ENCODE measurements around the gene PRSS8. TPM values are rescaled to one million over a fixed set of nuclear protein-coding genes. Genes with fewer than 3 reads are reported as not detected.
A peak's percentile ranks its signal among the peaks of the same experiment; 100 is the strongest.
"Not testable (repeated sequence)": the region's sequence is repeated elsewhere in the genome, so short reads cannot be mapped to it uniquely, and the experiment has no call there.

PRSS8 gene
- total and polyA plus RNA-seq, 11 donors: 0.17 to 0.44 (median 0.30) TPM; not detected in 5

DNA sequence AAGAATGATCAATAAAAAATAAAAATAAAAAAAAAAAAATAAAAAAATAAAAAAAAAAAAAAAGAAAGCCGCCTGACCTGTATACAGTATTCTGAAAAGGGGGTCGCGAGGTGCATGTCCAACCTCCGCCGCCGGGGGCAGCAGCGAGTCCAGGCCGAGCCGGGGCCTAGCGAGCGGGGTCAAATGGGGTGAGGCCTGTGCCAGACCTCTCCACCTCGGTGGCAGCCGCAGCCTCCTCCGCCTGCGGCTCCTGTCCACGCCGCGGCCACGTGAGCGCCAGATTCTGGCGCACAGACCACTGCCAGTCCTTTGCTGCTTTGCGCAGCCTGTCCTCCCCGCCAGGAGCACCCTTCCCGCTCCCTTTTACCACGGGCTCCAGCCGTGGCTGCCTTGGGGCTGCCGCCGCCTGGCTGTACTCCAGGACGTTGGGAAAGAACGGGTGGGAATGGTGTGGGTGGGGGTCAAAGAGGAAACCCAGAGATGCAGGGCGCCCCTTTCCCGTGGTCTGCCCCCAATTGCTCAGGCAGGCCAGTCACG, 29.8 kb downstream of the PRSS8 start:
- peak overlapping the region in 9 of 12 donors; percentile 3 to 51 (median 35) for H3K4me3 ChIP-seq
- H3K27me3 ChIP-seq: no peaks in the 10 kb centered on the region
- DNase-seq (peak; percentile 88 to 94 (median 92)), ATAC-seq (peak; percentile 84 to 94 (median 88))
- TF ChIP-seq, protein P1, sequence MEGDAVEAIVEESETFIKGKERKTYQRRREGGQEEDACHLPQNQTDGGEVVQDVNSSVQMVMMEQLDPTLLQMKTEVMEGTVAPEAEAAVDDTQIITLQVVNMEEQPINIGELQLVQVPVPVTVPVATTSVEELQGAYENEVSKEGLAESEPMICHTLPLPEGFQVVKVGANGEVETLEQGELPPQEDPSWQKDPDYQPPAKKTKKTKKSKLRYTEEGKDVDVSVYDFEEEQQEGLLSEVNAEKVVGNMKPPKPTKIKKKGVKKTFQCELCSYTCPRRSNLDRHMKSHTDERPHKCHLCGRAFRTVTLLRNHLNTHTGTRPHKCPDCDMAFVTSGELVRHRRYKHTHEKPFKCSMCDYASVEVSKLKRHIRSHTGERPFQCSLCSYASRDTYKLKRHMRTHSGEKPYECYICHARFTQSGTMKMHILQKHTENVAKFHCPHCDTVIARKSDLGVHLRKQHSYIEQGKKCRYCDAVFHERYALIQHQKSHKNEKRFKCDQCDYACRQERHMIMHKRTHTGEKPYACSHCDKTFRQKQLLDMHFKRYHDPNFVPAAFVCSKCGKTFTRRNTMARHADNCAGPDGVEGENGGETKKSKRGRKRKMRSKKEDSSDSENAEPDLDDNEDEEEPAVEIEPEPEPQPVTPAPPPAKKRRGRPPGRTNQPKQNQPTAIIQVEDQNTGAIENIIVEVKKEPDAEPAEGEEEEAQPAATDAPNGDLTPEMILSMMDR (IDR thresholded peaks at IDR 0.05): peak; percentile 70 to 91 (median 84)
- no peak for TF ChIP-seq POLR2A (IDR thresholded peaks at IDR 0.05)
- intact Hi-C loops (cut with DNase I): loop anchor here in 3 of 10 donors (5.0 kb wide), 1 partner anchor 37 kb away; no protein-coding TSS in a partner anchor
- peak overlapping the region in 11 of 12 donors; percentile 53 to 84 (median 73) for H3K27ac ChIP-seq
- peaks cover 4 to 33% (median 21%) of the 10 kb centered on the region in 12 donors for H3K4me1 ChIP-seq
- WGBS, 4 donors: 9 to 13% (median 11%) methylated on average over 33 of the region's 33 CpGs
- H3K9me3 ChIP-seq: no peaks in the 10 kb centered on the region
- H3K36me3 ChIP-seq: peaks cover 0 to 17% (median 13%) of the 10 kb centered on the region in 9 donors

DNA sequence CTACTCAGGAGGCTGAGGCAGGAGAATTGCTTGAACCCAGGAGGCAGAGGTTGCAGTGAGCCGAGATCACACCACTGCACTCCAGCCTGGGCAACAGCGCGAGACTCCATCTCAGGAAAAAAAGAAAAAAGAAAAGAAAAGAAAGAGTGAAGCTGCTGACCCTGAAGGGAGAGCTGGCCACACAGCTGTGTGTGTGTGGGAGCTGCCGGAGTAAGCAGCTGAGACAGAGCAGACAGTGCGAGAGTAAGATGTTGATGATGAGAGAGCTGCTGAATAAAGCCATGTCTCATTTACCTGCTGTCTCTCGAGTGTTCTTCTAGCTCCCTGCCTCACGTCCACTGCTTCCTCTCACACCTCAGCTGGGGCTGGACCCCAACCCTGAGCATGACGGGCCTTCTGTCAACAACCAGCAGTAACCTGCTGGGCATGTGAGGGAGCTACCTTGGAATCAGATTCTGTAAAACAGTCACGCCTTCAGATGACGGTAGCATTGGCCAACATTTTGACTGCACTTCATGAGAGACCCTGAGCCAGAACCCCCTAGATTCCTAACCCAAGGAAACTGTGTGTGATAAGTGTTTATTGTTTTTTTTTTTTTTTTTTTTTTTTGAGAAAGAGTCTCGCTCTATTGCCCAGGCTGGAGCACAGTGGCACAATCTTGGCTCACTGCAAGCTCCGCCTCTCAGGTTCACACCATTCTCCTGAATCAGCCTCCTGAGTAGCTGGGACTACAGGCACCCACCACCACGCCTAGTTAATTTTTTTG, 34.5 kb downstream of the PRSS8 start:
- intact Hi-C loops (cut with DNase I); H3K36me3 ChIP-seq; H3K27me3 ChIP-seq; H3K4me1 ChIP-seq; H3K9me3 ChIP-seq; ATAC-seq; H3K27ac ChIP-seq; H3K4me3 ChIP-seq: not testable (repeated sequence)
- WGBS, 4 donors: 73 to 79% (median 76%) methylated on average over 12 to 13 of the region's 13 CpGs
- DNase-seq: peak in 1 of 5 donors; percentile 3

DNA sequence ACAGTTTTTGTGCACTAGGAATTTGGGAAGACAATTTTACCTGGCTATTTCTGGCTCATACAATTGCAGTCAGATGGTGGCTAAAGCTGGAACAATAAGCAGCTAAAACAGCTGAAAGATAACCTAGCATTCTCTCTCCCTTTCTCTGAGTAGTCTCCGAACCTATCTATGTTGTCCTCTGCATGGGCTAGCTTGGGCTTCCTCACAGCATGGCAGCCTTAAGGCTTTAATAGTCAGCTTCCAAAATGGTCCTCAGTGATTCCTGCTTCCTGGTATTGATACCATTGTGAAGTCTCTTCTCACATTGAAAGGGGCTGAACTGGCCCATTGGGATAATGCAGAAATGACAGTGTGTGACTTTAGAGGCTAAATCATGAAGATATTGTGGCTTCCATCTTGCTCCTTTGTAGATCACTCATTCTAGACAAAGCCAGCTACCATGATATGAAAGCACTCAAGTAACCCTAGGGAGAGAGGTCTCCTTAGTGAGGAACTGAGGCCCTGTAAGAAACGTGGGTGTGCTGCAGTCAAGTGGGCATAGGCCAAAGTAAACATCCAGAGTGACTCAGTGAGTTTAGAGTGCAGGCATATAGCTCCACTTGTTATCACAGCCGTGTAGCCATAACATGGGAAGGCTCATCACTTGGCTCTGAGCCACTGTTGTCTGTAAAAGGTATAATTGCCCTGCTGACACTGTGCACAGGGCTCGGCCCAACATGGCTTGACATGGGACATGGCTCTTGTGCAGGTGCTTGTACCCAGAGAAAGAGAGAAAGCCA, 35.5 kb downstream of the PRSS8 start:
- no peak for ATAC-seq
- DNase-seq: no peak
- Histone ChIP-seq H3K27me3 (no peaks in the 10 kb centered on the region), H3K4me1 (peaks cover 0 to 13% (median 5%) of the 10 kb centered on the region in 12 donors), H3K4me3 (no peak overlapping the region), H3K36me3 (no peaks in the 10 kb centered on the region), H3K27ac (no peak overlapping the region), H3K9me3 (peaks cover 0 to 6% (median 0%) of the 10 kb centered on the region in 12 donors)
- intact Hi-C loops (cut with DNase I): loop anchor here in 5 of 10 donors (5.0 to 10.0 kb wide), 4 partner anchors 113 to 355 kb away; partner anchors contain the start of genes HSD3B7 (in 3 of the 5) and ARMC5 (in 1 of the 5)
- 63 to 67% (median 66%) methylated on average over 4 of the region's 4 CpGs for WGBS, 4 donors
- TF ChIP-seq, protein P1 (IDR thresholded peaks at IDR 0.05): no peak

DNA sequence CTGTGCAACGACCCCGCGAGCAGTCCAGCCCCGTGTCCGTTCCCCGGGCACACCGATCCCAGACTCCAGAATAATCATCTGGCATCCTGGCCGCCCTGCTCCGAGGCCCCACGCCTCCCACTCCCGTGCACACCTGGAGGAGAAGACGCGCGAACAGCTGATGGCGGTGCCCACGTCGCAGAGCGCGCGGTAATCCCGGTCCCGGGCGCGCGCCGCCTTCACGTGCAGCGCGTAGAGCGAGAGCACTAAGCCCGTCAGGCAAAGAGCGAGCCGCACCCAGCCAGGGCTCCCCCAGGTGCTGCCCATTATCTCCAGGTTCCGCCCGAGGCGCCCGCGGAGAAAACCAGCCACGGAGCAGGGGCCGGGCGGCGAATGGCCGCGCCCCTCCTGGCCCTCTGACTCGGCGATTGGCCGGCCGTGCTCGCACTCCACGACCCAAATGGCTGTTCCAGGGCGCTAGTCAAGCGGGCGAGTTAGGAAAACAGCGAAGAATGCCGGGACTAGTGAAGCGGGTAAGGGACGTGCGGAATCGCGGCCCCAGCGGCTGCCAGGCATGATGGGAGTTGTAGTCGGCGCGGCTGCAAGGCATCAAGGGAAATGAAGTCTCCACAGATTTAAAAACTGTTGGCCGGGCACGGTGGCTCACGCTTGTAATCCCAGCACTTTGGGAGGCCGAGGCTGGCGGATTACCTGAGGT, 41.0 kb downstream of the PRSS8 start, which contains the start of gene VKORC1:
Gene VKORC1, minus strand, starts transcription at position 374 of the 697 bp plus-strand sequence. Its CDS starts 68 bp downstream, at position 306.
- intact Hi-C loops (cut with DNase I): loop anchor here in 7 of 10 donors (1.0 to 10.0 kb wide), 8 partner anchors 20 to 360 kb away; partner anchors contain the start of genes HSD3B7 (in 4 of the 7), ZNF646 (in 2 of the 7), ZNF668 (in 2 of the 7) and ARMC5 (in 1 of the 7)
- Histone ChIP-seq H3K4me3 (peak within 1 kb of the TSS; percentile 72 to 95 (median 84)), H3K27me3 (no peaks in the 10 kb centered on the region), H3K9me3 (no peaks in the 10 kb centered on the region), H3K4me1 (peaks cover 0 to 26% (median 18%) of the 10 kb centered on the region in 12 donors), H3K36me3 (peaks cover 0 to 24% (median 14%) of the 10 kb centered on the region in 9 donors), H3K27ac (peak within 1 kb of the TSS; percentile 44 to 93 (median 88))
- peak in 1 of 2 donors; percentile 72 for TF ChIP-seq POLR2A (IDR thresholded peaks at IDR 0.05)
- TF ChIP-seq, protein P1 (IDR thresholded peaks at IDR 0.05): no peak
- peak; percentile 95 to 97 (median 96) for DNase-seq
- ATAC-seq: peak; percentile 92 to 98 (median 96)
- 0 to 1% (median 0%) methylated on average over 34 to 69 of the region's 69 CpGs for WGBS, 4 donors
